Activated CD8-positive, alpha-beta memory T cell treated with anti-CD3 and anti-CD28 coated beads for 24 hours (primary cell): ENCODE results near the gene SYTL4.
A peak's percentile ranks its signal among the peaks of the same experiment; 100 is the strongest.

Experiments used
- DNase-seq: peaks from one replicate; pipeline ENCODE4 v3.0.0-alpha.2; 2020

Gene SYTL4

GRCh38 chrX:100687128-100687527 lies 44.8 kb downstream of the SYTL4 start:
- DNase-seq, result no peak

DNA sequence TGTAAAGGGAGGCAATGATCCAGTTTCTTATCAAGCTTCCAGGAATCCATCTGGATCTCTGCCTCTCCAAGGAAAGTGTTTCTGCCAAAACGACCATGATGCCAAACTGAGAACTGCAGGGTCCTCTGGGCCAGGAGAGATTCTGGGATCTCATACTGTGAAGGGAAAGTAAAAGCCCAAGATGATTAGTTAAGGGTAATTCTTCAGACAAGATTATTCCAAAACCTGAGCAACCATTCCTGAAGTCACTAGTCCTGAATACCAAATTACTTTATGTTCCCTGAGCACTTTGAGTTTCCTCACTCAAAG lies 46.0 kb downstream of the SYTL4 start:
- no peak for DNase-seq

DNA sequence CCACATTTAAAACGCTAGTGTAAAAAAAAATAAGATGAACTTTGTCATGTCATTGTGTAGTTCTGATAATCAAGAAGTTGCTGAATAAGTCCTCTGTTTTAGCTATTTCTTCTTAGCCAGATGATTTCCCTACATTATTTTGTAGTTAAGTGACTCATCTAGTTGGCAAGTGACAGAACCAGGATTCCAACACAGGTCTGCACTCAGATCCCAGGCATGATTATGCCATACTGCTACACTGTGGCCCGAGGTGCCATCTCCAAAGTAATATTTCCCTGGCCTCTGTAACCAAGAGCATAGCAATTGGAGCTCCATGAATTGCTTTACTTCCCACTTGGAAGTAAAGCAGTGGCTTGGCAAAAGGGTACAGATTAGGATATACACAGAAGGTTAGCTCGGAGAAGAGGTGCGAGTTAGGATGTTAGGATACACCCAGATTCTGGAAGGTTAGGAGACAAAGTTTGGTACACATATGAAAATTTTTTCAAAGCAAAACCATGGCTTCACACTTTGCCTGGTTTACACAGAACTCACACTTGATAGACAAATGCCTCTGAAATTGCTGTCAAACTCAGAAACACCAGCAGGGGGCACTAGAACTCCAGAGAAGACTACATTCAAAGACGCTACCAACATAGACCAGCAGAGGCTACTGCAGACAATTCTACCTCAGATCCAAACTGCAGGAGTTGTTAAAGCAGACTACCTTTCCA lies 46.5 kb downstream of the SYTL4 start:
- DNase-seq, result peak; percentile 77

DNA sequence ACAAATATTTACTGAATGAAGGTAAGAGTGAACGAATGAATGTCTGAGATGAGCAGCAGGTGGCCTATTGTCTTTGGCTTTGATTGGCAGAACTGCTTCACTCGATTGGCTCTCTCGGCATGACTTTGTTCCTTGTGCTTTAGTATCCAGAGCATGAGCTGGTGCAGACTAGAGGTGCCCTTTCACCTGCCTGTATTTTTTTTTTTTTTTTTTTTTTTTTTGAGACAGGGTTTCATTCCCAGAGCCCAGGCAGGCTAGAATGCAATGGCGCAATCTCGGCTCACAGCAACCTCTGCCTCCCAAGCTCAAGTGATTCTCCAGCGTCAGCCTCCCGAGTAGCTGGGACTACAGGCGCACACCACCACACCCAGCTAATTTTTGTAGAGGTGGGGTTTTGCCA lies 49.0 kb downstream of the SYTL4 start:
- no peak for DNase-seq

DNA sequence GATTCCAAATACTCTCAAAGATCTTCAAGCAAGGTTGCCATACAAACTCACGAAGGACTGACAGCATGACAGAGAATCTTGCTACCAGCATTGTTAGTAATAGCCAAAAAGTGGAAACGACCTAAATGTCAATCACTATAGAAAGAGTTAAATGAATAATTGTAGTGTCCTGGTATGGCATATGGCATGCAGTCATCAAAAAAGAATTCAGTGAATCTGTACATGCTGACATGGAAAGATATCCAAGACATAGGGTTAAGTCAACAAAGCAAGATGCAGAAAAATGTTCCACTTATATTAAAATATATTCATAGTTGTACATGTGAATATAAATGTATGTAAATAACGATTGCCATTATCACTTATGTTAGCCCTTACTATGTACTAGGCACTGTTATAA lies 50.3 kb downstream of the SYTL4 start:
- DNase-seq, result no peak

- no peak for DNase-seq
Observed at GRCh38 chrX:100680756-100681155, 51.2 kb downstream of the SYTL4 start.

- DNase-seq, result no peak
Observed at GRCh38 chrX:100677611-100678181, 54.2 kb downstream of the SYTL4 start.

DNA sequence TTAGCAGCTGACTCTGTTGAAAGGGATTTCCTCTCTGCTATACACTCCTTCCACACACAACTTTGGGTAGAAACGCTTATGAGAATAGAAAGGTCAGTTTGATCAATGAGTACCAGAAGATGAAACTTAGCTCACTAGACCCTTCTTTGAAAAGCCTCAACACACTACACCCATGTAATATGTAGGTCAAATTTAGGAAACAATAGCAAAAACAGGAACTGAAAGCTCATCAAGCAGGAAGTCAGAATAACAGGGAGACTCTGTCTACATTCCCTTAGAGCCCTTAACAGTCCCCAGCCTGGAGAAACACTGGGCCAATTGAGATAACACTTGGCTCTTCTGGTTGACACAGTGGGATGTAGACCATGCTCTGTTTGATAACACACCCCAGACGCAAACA lies 57.2 kb downstream of the SYTL4 start:
- DNase-seq, result no peak

GRCh38 chrX:100673397-100673953 lies 58.4 kb downstream of the SYTL4 start:
- no peak for DNase-seq

- DNase-seq, result no peak
Observed at GRCh38 chrX:100672966-100673365, 59.0 kb downstream of the SYTL4 start.

DNA sequence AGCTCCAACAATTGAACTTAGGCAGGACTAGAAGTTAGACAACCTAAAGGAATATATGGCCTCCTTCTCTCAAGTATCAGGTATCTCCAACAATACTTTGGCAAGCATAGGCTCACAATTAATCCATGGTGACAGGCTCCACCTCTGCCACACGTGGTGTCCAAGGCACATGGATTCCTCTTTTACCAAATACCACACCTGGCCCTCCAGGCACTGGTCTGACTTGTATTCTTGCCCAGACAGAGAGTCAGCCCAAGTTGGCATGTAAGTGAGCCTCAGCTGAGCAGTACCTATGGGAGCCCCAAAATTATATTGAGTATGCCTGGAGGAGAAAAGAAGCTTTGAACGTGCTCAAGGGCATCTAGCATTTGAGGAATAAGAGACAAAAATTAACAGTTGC lies 68.3 kb downstream of the SYTL4 start:
- DNase-seq, result no peak

- no peak for DNase-seq
Observed at GRCh38 chrX:100662796-100663195, 69.1 kb downstream of the SYTL4 start.

DNA sequence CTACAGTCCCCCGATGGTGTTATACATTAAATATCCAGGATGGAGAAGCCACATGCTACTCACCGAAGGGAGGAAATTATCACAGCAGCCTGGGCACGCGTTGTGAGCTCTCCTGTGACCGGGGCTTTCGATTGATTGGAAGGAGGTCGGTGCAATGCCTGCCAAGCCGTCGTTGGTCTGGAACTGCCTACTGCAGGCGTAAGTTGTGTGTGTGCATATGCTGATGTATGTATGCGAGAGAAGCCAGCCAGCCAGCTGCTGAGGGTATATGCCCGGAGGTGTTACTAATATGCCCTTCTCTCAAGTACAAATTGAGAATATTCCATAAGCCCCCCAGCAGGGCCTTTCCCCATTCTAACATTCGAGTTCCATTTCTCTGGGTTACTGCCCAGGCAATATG lies 69.8 kb downstream of the SYTL4 start:
- DNase-seq, result no peak

- DNase-seq, result no peak
Observed at GRCh38 chrX:100659431-100660137, 72.3 kb downstream of the SYTL4 start.

DNA sequence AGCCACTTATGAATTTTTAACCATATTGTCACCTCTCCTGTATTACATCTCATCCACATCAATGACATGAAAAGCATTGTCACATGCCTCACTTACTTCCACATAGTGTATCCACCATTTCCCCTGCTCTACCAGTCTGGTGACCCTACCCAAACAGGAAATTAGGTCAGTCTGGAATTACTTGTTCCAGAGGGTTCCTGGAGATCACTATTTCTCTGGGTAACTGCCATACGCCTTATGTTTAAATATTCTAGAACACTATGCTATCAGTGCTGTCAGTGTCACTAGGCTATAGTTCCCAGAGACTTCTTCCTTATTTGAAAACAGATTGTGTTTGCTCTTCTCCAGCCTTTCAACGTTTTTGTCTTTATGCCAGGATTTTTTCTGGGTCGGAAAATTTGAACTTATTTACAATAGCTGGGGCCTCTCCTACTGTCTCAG lies 73.0 kb downstream of the SYTL4 start:
- DNase-seq, result no peak

- no peak for DNase-seq
Observed at GRCh38 chrX:100654261-100654660, 77.7 kb downstream of the SYTL4 start.

- no peak for DNase-seq
Observed at GRCh38 chrX:100652266-100652665, 79.7 kb downstream of the SYTL4 start.

DNA sequence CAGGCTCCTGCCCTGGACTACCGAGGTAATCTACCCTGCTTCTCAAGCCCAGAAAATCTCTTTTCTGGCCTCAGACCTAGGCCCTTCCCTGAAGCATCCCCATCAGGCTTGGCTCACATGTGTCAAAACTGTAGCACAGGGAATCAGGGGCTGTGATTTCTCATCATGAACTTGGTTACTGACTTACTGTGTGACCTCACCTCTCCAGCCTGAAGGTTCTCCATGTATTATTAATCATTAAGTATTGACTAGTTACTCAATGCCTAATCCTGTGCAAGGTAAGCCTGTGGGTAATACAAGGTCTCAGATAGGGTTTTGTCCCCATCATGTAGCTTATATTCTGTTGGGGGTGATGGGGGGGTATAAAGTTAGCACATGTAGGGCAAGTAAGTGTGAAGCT lies 81.1 kb downstream of the SYTL4 start:
- no peak for DNase-seq

DNA sequence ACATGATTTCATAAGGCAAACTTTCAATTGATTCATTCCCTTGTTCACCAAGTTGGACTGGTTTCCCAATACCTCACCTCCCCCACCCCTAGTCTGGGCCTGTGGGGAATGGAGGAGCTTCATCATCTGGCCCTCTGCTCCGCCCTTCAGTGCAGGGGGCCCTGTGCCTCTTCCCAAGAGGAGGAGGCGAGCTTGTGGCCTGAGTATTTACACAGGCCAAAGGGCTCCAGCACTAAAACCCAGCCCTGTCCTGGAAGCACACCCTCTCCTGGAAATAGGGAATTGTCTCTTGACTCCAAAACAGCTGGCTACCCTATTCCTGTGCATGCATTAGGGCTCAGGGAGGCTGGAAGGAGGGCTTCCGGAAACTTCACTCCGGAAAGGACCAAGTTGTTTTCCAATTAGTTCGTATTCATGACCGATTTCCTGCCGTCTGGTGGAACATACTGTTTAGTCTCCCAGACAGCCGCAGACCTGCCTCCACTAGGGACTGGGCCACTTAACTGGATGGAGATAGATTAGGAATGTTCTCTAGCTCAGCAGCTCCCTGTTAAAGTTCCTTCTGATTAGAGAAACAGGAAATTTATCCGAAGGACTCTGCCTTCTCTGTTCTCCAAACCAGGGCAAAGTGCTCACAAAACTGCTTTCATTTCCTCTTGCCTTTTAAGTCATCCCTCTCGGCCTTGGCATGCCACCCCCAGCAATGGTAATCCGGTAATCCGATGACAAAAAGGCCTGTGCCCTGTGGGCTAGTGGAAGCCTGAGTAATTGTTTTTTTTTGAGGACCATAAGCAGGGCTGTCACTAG lies 82.2 kb downstream of the SYTL4 start:
- no peak for DNase-seq

- no peak for DNase-seq
Observed at GRCh38 chrX:100648458-100649417, 83.2 kb downstream of the SYTL4 start.

DNA sequence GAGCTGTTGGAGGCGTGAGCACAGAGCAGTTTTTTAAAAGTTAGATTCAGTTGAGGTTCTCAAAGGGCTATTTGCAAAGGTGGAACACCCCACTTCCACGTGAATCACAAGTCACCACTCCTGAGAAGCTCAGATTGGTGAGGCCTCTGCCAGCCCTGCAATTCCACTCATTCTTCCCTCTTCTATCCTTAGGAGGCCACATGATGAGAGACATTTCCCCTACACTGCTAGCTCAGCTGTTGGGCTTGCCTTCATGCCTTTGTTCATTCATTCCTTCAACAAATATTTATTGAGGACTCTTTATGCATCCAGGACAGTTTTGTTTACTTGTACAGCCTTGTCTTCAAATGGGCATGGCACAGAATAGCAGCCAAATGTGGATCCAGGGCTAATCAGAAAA lies 84.2 kb downstream of the SYTL4 start:
- DNase-seq, result no peak

DNA sequence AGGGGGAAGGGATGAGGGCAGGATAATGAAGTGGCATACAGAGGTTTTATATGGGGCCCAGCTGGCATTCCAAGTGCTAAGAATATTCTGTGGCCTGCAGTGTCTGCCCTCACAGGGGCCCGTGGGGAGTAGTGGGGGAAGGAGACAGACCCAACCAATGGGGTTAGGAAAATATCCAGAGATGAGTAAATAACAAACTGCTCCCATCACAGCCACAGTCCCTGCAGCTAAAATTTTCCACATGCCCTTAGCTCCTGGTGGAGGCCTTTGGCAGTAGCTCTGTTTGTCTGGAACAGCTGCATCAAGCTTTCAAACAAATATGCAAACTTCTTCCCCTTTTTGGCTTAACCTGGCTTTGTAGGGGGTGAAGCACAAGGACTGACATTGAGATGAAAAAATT lies 84.8 kb downstream of the SYTL4 start:
- no peak for DNase-seq
